ENCODE data around the gene CCDC9B.

The CCDC9B gene

DNA sequence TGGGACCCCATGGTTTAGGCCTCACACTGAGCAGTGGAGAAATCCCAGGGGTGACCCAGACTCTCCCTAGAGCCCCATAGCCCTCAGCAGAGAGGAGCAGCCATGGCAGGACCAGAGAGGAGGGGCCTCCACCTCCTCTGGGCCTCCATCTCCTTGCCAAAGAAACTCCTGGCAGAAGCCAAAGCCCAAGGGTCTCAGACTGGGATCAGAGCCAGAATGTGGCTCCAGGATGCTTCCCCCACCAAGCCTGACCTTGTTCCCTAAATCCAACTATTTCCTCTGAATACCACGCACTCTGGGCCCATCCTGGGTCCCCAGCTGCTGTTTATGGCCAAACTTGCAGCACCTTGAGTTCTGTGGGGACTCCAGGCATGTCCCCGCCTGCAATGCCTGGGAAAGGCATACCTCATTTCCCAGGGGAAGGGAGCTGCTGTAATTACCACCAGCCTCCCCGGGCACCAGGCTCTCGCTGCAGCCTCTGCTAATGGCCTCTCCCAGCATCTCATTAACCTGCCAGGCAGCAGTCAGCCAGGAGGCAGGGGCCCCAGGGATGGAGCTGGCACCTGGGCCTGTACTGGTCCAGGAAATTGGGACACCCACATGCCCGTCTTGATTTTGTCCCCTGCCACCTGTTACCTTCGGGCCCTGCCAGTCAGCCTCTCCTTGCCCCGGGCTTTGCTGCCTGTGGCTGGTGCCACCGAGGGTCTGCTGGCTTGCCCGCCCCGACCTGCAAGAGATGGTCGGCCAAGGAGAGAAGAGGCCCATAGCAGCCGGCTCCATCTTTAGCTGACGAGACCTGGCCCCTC, 4.6 kb downstream of the CCDC9B start:
- DNase-seq (ENCODE audit: low spot score): no peak
- TF ChIP-seq CTCF (IDR thresholded peaks at IDR 0.05; ENCODE audit: borderline replicate concordance, control extremely low read depth, extremely low read depth, insufficient read depth, missing control alignments): no peak
- in situ Hi-C loops (cut with MboI; ENCODE audit: low sequenced_read_pairs, unreplicated experiment): no loop called here

DNA sequence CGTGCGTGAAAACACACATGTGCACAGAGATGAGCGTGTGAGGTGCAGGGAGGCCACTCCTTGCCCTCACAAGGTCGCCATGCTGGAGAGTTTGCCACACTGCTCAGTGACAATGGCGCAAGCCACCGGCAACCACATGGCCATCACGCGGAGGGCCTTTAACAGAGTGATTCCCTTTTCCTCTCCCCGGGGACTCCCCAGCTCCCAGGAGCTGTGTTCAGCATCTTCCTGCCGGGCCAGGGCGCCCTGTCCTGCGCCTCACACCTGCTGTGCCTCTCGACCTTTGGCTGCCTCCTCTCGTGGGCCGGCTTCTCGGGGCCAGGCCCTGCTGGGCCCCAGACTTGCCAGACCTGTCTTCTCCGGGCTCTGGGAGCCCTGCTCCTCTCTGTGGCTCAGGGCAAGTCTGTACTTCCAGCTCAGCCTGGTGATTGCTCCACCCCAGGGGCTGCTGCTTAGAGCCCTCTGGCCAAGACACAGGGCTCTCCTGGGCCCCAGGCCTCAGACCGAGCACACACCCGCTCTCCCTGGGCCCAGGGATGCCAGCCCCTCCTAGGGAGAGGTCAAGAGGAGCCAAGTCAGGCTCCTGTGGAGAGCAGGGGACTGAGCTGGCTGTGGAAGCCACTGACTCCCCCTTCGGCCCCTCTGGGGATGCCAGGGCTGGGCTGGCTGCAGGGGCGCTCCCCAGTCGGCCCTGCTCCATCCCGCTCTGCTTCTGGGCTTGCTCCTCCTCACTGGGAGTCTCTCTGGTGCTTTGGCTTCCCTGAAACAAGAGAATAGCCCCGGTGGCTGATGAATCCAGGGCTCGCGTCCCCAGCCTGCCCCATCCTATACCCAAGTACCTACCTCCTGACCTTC, 5.6 kb downstream of the CCDC9B start:
- in situ Hi-C loops (cut with MboI; ENCODE audit: low sequenced_read_pairs, unreplicated experiment): no loop called here
- no peak for TF ChIP-seq CTCF (IDR thresholded peaks at IDR 0.05; ENCODE audit: borderline replicate concordance, control extremely low read depth, extremely low read depth, insufficient read depth, missing control alignments)
- DNase-seq (ENCODE audit: low spot score): no peak

GRCh38 chr15:40334541-40334940, 6.2 kb downstream of the CCDC9B start:
- in situ Hi-C loops (cut with MboI; ENCODE audit: low sequenced_read_pairs, unreplicated experiment): no loop called here
- TF ChIP-seq CTCF (IDR thresholded peaks at IDR 0.05; ENCODE audit: borderline replicate concordance, control extremely low read depth, extremely low read depth, insufficient read depth, missing control alignments): no peak
- DNase-seq (ENCODE audit: low spot score): no peak

DNA sequence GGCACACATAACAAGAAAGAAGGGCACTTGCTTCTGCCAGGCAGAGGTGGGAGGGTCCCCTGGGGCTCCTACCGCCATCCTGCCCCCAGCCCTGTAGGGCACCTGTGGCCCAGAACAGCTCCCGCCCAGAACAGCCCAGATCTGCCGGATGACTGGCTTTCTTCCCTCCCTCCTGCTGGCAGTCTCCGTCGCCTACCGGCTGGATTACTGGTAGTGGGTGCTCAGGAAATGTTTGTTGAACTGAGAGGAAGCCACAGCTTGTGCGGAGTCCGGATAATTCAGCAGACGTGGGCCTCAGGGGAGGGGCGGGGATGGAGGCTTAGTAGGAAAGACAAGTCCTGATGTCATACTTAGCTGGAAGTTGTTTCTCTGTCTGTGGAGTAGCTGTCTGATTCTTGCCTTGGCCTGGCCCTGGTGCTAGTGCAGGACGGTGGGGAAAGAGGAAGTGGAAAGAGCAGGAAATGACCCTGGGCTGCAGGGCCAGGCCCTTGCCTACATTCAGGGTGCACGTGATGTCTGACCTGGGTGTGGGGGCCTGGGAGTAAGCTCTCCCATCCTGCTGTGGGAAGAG, 6.7 kb downstream of the CCDC9B start:
- DNase-seq (ENCODE audit: low spot score): peak; percentile 69
- no peak for TF ChIP-seq CTCF (IDR thresholded peaks at IDR 0.05; ENCODE audit: borderline replicate concordance, control extremely low read depth, extremely low read depth, insufficient read depth, missing control alignments)
- in situ Hi-C loops (cut with MboI; ENCODE audit: low sequenced_read_pairs, unreplicated experiment): no loop called here

DNA sequence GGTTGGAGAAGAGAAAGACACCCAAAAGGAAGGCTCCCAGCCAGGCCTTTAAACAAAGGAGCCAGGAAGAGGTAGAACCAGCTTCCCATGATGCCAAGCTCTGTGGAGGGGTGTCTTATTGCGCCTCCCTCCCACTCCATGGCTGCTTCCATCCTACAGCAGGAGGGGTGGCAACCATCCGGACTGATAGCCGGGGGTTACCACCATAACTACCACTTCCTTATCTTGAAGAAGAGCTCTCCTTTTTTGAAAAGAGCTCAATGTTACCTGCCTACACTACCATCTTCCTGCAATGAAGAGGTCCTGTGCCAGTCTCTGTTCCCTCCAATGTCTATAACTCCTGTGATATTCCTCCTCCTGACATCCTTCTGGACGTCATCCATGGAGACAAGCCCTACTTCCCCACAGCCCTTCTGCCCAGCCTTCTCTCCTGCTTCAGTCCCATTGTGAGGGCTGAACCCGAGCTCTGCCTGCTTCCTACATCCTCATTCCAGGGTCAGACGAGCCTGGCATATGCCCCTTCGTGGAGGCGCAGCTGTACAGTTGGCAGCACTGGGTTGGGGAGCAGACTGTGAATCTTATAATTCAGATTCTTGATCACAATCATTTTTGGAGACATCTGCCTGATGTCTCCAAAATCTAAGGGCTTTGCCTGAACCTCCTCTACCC, 8.5 kb downstream of the CCDC9B start:
- no peak for DNase-seq (ENCODE audit: low spot score)
- in situ Hi-C loops (cut with MboI; ENCODE audit: low sequenced_read_pairs, unreplicated experiment): no loop called here
- no peak for TF ChIP-seq CTCF (IDR thresholded peaks at IDR 0.05; ENCODE audit: borderline replicate concordance, control extremely low read depth, extremely low read depth, insufficient read depth, missing control alignments)

- no peak for DNase-seq (ENCODE audit: low spot score)
- TF ChIP-seq CTCF (IDR thresholded peaks at IDR 0.05; ENCODE audit: borderline replicate concordance, control extremely low read depth, extremely low read depth, insufficient read depth, missing control alignments): no peak
- in situ Hi-C loops (cut with MboI; ENCODE audit: low sequenced_read_pairs, unreplicated experiment): no loop called here
These were observed 9.1 kb downstream of the CCDC9B start for GRCh38 chr15:40331637-40332036.
